Peyer's patch (tissue), 4 donors: ENCODE results near the gene FAM170B. TPM values are rescaled to one million over a fixed set of nuclear protein-coding genes. Genes with fewer than 3 reads are reported as not detected.

Experiments
- DNase-seq, 3 donors: peaks; one replicate each; pipeline ENCODE4 v3.0.0-alpha.2; 2017 to 2019
- H3K27ac ChIP-seq, 4 donors: fragments of 200-600 bp; sonication (generic); one replicate each; pipeline ENCODE4 v1.5.1; 2016 to 2019
- H3K27me3 ChIP-seq, 2 donors: fragments of 200-600 bp; sonication (generic); one replicate each; pipeline ENCODE4 v1.5.1; 2019
- H3K36me3 ChIP-seq, 3 donors: fragments of 200-600 bp; sonication (generic); one replicate each; pipeline ENCODE4 v1.5.1; 2016 to 2019
- H3K4me1 ChIP-seq, 4 donors: fragments of 200-600 bp; sonication (generic); one replicate each; pipeline ENCODE4 v1.5.1; 2016 to 2019
- H3K4me3 ChIP-seq, 4 donors: fragments of 200-600 bp; sonication (generic); 1 replicate in 3 of 4; 2 replicates in 1 of 4; pipeline ENCODE4 v1.5.1; 2016 to 2019; ENCODE audit warnings: mild to moderate bottlenecking in 1 of 4
- H3K9me3 ChIP-seq, 4 donors: fragments of 200-600 bp; sonication (generic); one replicate each; pipeline ENCODE4 v1.5.1; 2016 to 2019; ENCODE audit warnings: mild to moderate bottlenecking in 1 of 4
- POLR2A ChIP-seq, 2 donors: fragments of 450-650 bp; IDR thresholded peaks; one replicate each; pipeline ENCODE4 v1.5.1; 2017; ENCODE audit warnings: antibody characterized with exemption in 2 of 2, mild to moderate bottlenecking in 2 of 2, moderate library complexity in 2 of 2
- total RNA-seq, 4 donors: library from RNA; depleted of rRNA; stranded (reverse); fragments of >200 nt; gene quantifications; one replicate each; pipeline ENCODE4 v1.1.0, GENCODE V29; 2016
- TF ChIP-seq, protein P1 (sequence below), 6 experiments: fragments of 450-650 bp in 4 of 6; fragments of 200-600 bp in 2 of 6; sonication (generic) in 1 of 6; IDR thresholded peaks; one replicate each; pipeline ENCODE4 v1.5.1; 2017 to 2019; ENCODE audit warnings: antibody characterized with exemption in 6 of 6, mild to moderate bottlenecking in 3 of 6, moderate library complexity in 1 of 6

The FAM170B gene
- total RNA-seq = not detected

DNA sequence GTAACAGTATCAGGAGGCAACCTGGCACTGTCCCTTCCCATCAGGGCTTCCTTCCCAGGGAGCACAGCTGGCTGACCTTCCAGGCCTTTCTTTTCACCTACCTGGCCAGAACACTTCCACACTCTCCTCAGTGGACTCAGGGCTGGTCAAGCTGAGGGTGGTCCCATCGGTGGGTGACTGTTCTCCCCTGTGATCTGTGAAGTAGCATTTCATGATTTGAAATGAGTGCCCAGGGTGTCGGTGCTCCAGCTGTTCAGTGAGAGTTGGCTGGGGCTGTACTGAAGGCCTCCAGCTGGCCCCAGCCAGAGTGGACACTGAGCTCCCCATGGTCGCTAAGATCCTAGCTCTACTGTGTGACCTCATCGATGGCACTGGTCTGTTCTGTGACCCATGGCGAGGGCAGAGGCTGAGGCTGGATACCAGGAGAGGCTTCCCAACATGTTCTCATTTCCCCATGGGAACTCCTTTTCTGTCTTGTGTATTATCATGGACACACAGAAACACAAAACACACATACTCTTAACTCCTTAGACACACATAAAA, at the start of gene FAM170B:
Gene FAM170B (minus strand): TSS at position 316 of the 543 bp plus-strand sequence. CDS start 103 bp downstream, at position 213.
- H3K9me3 ChIP-seq = no peaks in the 10 kb centered on the region
- H3K27ac ChIP-seq = peak within 1 kb of the TSS in 1 of 4 donors; percentile 50
- H3K4me1 ChIP-seq = peaks cover 0 to 3% (median 0%) of the 10 kb centered on the region in 4 donors
- no peaks in the 10 kb centered on the region for H3K36me3 ChIP-seq
- H3K4me3 ChIP-seq = no peak within 1 kb of the TSS
- H3K27me3 ChIP-seq = no peaks in the 10 kb centered on the region
- no peak for TF ChIP-seq POLR2A (IDR thresholded peaks at IDR 0.05)
- TF ChIP-seq, protein P1, sequence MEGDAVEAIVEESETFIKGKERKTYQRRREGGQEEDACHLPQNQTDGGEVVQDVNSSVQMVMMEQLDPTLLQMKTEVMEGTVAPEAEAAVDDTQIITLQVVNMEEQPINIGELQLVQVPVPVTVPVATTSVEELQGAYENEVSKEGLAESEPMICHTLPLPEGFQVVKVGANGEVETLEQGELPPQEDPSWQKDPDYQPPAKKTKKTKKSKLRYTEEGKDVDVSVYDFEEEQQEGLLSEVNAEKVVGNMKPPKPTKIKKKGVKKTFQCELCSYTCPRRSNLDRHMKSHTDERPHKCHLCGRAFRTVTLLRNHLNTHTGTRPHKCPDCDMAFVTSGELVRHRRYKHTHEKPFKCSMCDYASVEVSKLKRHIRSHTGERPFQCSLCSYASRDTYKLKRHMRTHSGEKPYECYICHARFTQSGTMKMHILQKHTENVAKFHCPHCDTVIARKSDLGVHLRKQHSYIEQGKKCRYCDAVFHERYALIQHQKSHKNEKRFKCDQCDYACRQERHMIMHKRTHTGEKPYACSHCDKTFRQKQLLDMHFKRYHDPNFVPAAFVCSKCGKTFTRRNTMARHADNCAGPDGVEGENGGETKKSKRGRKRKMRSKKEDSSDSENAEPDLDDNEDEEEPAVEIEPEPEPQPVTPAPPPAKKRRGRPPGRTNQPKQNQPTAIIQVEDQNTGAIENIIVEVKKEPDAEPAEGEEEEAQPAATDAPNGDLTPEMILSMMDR (IDR thresholded peaks at IDR 0.05) = no peak
- DNase-seq = no peak

DNA sequence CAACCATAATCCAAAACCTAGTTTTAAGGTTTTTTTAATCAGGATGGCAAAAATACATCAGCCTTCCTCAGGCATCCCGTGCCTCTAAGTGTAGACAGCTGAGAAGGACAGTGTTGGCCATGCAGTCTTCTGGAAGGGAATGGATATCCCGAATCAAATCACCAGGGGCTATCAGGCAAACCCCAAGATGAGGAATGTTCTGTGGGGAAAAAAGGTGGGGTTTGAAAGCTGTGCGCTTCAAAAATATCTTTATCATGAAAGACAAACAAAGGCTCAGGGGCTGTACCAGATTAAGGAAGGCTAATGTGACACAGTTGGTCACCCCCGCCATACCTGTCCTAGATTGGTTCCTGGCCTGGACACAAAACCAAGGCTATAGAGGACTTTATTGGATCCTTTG, 49.0 kb upstream of the FAM170B start:
- Histone ChIP-seq H3K27me3 (no peaks in the 10 kb centered on the region), H3K4me3 (no peak overlapping the region), H3K36me3 (no peaks in the 10 kb centered on the region), H3K4me1 (peaks cover 0 to 2% (median under 1%) of the 10 kb centered on the region in 4 donors), H3K9me3 (no peaks in the 10 kb centered on the region), H3K27ac (no peak overlapping the region)
- DNase-seq = no peak
- TF ChIP-seq, protein P1 (IDR thresholded peaks at IDR 0.05) = no peak
- no peak for TF ChIP-seq POLR2A (IDR thresholded peaks at IDR 0.05)

DNA sequence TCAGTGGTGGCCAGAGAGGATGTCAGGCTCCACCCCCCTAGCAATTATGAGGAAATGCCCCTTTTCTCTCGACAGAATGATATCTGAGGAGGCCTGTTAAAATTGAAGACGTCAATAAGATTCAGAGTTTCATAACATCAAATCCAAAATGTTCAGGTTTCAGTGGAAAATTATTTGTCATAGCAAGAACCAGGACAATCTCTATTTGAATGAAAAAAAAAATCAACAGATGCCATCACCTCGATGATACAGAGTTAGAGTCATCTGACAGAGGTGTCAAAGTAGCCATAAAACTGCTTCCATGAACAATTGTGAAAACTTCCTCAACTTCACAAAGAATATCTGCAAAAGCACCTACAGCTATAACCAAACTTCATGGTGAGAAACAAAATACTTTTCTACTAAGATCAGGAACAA, 46.6 kb upstream of the FAM170B start:
- H3K36me3 ChIP-seq = no peaks in the 10 kb centered on the region
- TF ChIP-seq POLR2A (IDR thresholded peaks at IDR 0.05) = no peak
- TF ChIP-seq, protein P1 (IDR thresholded peaks at IDR 0.05) = no peak
- H3K9me3 ChIP-seq = no peaks in the 10 kb centered on the region
- DNase-seq = no peak
- H3K27me3 ChIP-seq = no peaks in the 10 kb centered on the region
- H3K4me3 ChIP-seq = no peak overlapping the region
- peaks cover 0 to 16% (median 11%) of the 10 kb centered on the region in 4 donors for H3K4me1 ChIP-seq
- peak overlapping the region in 1 of 4 donors; percentile 35 for H3K27ac ChIP-seq

DNA sequence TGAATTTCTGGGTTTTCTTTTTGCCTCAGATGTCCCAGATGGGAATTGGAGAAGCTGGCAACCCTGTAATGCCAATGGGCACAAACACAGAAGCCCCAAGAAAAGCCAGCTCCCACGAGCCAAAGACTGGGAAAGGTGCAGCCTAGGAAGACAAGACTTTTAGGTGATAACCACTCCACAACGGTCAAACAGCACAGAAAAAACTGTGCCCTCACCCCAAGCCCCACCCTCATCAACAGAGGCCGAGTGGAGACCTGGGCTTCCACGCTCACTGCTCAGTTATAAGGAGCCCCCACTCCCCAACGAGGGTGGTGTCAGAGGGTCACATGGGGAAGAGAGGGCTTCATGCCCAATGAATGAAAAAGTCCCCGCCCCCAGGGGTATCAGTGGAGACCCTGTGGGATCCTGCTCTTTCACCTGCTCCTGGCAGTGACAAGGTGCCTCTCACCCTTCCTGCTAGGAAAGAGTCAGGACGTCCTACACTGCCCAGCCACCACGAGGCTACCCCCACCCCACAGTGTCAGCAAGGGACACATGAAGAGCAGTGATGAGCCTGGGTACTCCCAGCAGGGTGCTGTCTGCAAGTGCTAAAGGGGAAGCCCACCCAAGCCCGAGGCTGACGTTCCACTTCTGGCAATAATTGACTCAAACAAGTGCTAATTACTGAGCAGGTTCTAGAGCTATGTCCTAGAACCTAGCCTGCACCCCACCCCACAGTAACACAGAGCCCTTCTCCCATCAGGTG, 46.0 kb upstream of the FAM170B start:
- Histone ChIP-seq H3K4me3 (no peak overlapping the region), H3K27ac (peak overlapping the region in 1 of 4 donors; percentile 35), H3K4me1 (peaks cover 0 to 16% (median 11%) of the 10 kb centered on the region in 4 donors), H3K9me3 (no peaks in the 10 kb centered on the region), H3K27me3 (no peaks in the 10 kb centered on the region), H3K36me3 (no peaks in the 10 kb centered on the region)
- TF ChIP-seq, protein P1 (IDR thresholded peaks at IDR 0.05) = no peak
- no peak for TF ChIP-seq POLR2A (IDR thresholded peaks at IDR 0.05)
- DNase-seq = peak in 1 of 3 donors; percentile 52

DNA sequence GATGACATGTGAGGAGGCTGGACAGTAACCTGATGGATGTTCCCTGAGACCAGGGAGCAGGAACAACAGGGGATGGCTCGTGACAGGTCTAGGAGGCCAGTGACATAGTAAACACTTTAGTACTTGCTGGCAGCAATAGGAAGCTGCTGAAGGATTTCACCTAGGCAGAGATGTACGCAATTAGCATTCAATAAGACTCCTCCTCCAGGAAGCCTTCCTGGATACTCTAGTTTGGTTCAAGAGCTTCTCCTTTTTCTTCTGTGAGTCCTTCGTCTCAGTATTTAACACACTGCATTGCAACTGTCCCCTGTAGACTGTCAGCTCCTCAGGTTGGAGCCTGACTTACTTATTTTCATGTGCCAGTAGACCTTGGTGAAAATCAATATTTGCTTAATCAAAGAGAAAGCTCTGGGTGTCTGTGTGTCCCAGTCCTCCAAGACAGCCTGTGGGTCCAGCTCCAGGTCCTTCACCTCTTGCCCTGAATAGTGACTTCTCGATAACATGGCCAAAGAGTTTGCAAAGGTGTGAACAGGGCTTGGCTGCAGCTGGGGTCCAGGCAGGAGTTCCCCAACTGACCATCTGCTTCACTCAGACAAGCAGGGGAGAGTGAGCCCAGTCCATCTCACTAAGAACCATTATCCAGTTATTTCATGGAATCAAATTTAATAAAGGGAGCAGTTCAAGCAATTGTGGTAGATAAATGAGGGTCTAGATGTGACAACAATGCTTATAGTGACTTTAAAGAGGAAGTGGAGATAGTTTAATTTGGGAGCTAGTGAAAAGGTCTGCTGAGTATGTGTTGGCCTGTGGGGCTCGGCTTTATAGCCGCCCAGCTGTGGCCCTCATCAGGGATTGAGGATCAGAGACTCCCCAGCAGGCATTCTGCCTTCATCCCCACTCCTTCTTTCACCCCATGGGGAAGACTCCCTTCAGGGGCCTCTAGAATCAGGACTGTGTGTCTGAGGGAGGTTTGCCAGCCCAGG, 45.0 kb upstream of the FAM170B start:
- H3K27me3 ChIP-seq = no peaks in the 10 kb centered on the region
- no peaks in the 10 kb centered on the region for H3K9me3 ChIP-seq
- H3K4me3 ChIP-seq = no peak overlapping the region
- peak overlapping the region in 1 of 4 donors; percentile 35 for H3K27ac ChIP-seq
- DNase-seq = no peak
- peaks cover 0 to 23% (median 13%) of the 10 kb centered on the region in 4 donors for H3K4me1 ChIP-seq
- H3K36me3 ChIP-seq = no peaks in the 10 kb centered on the region
- TF ChIP-seq, protein P1 (IDR thresholded peaks at IDR 0.05) = no peak
- no peak for TF ChIP-seq POLR2A (IDR thresholded peaks at IDR 0.05)
